Measurements from ENCODE around the gene FRMPD2. TPM values are rescaled to one million over a fixed set of nuclear protein-coding genes. Genes with fewer than 3 reads are reported as not detected.

FRMPD2 gene, protein sequence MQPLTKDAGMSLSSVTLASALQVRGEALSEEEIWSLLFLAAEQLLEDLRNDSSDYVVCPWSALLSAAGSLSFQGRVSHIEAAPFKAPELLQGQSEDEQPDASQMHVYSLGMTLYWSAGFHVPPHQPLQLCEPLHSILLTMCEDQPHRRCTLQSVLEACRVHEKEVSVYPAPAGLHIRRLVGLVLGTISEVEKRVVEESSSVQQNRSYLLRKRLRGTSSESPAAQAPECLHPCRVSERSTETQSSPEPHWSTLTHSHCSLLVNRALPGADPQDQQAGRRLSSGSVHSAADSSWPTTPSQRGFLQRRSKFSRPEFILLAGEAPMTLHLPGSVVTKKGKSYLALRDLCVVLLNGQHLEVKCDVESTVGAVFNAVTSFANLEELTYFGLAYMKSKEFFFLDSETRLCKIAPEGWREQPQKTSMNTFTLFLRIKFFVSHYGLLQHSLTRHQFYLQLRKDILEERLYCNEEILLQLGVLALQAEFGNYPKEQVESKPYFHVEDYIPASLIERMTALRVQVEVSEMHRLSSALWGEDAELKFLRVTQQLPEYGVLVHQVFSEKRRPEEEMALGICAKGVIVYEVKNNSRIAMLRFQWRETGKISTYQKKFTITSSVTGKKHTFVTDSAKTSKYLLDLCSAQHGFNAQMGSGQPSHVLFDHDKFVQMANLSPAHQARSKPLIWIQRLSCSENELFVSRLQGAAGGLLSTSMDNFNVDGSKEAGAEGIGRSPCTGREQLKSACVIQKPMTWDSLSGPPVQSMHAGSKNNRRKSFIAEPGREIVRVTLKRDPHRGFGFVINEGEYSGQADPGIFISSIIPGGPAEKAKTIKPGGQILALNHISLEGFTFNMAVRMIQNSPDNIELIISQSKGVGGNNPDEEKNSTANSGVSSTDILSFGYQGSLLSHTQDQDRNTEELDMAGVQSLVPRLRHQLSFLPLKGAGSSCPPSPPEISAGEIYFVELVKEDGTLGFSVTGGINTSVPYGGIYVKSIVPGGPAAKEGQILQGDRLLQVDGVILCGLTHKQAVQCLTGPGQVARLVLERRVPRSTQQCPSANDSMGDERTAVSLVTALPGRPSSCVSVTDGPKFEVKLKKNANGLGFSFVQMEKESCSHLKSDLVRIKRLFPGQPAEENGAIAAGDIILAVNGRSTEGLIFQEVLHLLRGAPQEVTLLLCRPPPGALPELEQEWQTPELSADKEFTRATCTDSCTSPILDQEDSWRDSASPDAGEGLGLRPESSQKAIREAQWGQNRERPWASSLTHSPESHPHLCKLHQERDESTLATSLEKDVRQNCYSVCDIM (N-terminal part only)
- total RNA-seq = under 1 TPM in 1 of 4 donors, not detected in 3; 0.80 TPM

DNA sequence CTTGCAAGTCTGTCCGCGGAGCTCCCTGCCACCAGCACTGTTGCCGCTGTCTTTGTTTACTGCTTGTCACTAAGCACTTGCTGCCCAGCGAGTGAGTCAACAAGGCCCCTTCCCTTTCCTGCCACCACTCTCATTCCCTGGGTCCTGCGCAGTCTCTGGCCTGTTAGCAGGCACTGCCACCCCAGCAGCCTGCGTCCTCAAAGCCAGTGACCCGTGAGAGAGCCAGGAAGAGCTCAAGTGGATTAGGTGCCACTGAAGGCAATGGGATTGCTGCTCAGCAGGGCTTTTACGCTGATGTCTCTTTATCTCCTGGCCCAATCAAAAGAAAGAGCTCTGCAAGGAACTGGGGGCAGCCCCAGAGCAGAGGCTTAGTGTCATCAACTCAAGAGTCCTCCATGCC, at the start of gene FRMPD2:
Gene FRMPD2 (minus strand): TSS at position 61 of the 400 bp plus-strand sequence. CDS start 129 bp downstream, outside the sequence.
- no peaks in the 10 kb centered on the region for H3K4me1 ChIP-seq
- intact Hi-C loops (cut with DNase I; ENCODE audit: low total_unique reads) = no loop called here
- WGBS, 2 donors (ENCODE audit: low coverage in 1 of 2) = 71 to 73% methylated on average over 7 to 8 of the region's 8 CpGs

DNA sequence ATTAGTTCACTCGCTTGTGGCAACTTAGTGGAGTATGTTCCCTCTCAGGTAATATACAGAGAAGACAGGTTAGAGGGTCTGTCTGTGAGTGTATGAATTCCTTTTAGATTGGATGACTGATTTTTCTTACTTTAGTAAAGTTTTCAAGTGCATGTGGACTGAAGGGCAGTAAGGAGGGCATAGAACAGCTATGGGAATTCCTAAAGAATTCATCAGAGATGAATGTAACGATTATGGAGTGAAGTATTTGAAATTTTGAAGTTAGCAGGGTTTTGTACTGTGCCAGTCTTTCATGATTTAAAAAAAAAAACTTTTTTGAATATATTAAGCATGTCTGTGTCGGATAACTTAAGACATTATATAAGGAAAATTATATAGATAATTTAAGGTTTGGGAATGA, 47.5 kb upstream of the FRMPD2 start:
- Histone ChIP-seq H3K27me3 (no peaks in the 10 kb centered on the region), H3K4me3 (no peak overlapping the region), H3K9me3 (no peaks in the 10 kb centered on the region), H3K36me3 (no peaks in the 10 kb centered on the region), H3K4me1 (no peaks in the 10 kb centered on the region), H3K27ac (no peak overlapping the region)
- intact Hi-C loops (cut with DNase I; ENCODE audit: low total_unique reads) = no loop called here
- no peak for TF ChIP-seq EP300 (IDR thresholded peaks at IDR 0.05; ENCODE audit: low read depth)
- TF ChIP-seq, protein P1, sequence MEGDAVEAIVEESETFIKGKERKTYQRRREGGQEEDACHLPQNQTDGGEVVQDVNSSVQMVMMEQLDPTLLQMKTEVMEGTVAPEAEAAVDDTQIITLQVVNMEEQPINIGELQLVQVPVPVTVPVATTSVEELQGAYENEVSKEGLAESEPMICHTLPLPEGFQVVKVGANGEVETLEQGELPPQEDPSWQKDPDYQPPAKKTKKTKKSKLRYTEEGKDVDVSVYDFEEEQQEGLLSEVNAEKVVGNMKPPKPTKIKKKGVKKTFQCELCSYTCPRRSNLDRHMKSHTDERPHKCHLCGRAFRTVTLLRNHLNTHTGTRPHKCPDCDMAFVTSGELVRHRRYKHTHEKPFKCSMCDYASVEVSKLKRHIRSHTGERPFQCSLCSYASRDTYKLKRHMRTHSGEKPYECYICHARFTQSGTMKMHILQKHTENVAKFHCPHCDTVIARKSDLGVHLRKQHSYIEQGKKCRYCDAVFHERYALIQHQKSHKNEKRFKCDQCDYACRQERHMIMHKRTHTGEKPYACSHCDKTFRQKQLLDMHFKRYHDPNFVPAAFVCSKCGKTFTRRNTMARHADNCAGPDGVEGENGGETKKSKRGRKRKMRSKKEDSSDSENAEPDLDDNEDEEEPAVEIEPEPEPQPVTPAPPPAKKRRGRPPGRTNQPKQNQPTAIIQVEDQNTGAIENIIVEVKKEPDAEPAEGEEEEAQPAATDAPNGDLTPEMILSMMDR (IDR thresholded peaks at IDR 0.05) = no peak
- no peak for TF ChIP-seq POLR2AphosphoS5 (IDR thresholded peaks at IDR 0.05)
- TF ChIP-seq POLR2A (IDR thresholded peaks at IDR 0.05) = no peak
- WGBS, 2 donors (ENCODE audit: low coverage in 1 of 2) = 94 to 95% methylated on average over 3 of the region's 3 CpGs
- in situ Hi-C loops (cut with MboI; ENCODE audit: low pct_ligation_motif_present in 1 of 4, low pct_unique_long_range_greater_than_20kb in 1 of 4, low sequenced_read_pairs in 3 of 4) = no loop called here
- no peak for DNase-seq

More for the DNA sequence above, at the start of gene FRMPD2:
- Histone ChIP-seq H3K4me3 (no peak within 1 kb of the TSS), H3K36me3 (no peaks in the 10 kb centered on the region), H3K27ac (no peak within 1 kb of the TSS), H3K9me3 (no peaks in the 10 kb centered on the region), H3K27me3 (no peaks in the 10 kb centered on the region)
- no peak for DNase-seq
- TF ChIP-seq EP300 (IDR thresholded peaks at IDR 0.05; ENCODE audit: low read depth) (no peak), POLR2A (IDR thresholded peaks at IDR 0.05) (no peak), POLR2AphosphoS5 (IDR thresholded peaks at IDR 0.05) (no peak)
- TF ChIP-seq, protein P1 (IDR thresholded peaks at IDR 0.05) = no peak
- in situ Hi-C loops (cut with MboI; ENCODE audit: low pct_ligation_motif_present in 1 of 4, low pct_unique_long_range_greater_than_20kb in 1 of 4, low sequenced_read_pairs in 3 of 4) = no loop called here

DNA sequence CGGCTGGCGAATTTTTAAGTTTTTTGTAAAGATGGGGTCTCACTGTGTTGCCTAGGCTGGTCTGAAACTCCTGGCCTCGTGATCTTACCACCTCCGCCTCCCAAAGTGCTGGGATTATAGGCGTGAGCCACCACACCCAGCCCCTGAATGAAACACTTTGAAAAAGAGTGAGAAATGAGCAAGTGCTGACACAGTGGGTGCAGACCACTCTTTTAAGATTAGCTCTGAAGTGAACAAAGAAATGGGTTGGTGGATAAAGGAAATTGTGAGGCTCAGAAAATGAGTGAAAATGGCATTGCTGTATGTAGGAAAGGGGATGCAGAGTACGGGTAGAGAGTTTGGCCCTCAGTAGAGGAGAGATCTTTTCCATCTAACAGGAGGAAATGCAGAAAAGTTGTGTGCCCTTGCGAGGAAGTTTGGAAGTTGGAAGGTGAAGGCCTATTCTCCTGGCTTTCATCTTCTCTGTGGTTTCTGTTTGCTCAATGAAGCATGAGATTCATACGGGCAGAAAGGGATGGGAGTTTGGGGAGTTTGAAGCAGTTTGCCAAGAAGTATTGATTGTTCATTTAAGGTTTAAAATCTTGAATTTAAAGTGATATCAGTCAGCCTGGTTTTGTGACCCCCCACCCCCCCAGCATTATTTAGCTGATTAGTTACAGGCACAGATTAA, 43.0 kb upstream of the FRMPD2 start:
- no peaks in the 10 kb centered on the region for H3K9me3 ChIP-seq
- no peak overlapping the region for H3K4me3 ChIP-seq
- no peaks in the 10 kb centered on the region for H3K27me3 ChIP-seq
- intact Hi-C loops (cut with DNase I; ENCODE audit: low total_unique reads) = no loop called here
- H3K4me1 ChIP-seq = no peaks in the 10 kb centered on the region
- in situ Hi-C loops (cut with MboI; ENCODE audit: low pct_ligation_motif_present in 1 of 4, low pct_unique_long_range_greater_than_20kb in 1 of 4, low sequenced_read_pairs in 3 of 4) = no loop called here
- no peak overlapping the region for H3K27ac ChIP-seq
- WGBS, 2 donors (ENCODE audit: low coverage in 1 of 2) = 74 to 79% methylated on average over 8 of the region's 8 CpGs
- no peaks in the 10 kb centered on the region for H3K36me3 ChIP-seq
- no peak for TF ChIP-seq POLR2AphosphoS5 (IDR thresholded peaks at IDR 0.05)
- TF ChIP-seq, protein P1 (IDR thresholded peaks at IDR 0.05) = no peak
- TF ChIP-seq POLR2A (IDR thresholded peaks at IDR 0.05) = no peak
- TF ChIP-seq EP300 (IDR thresholded peaks at IDR 0.05; ENCODE audit: low read depth) = no peak
- DNase-seq = no peak

Data from transverse colon (tissue), 4 donors.